HG03558 (cell line): ENCODE results near the gene POLD2.

Experiments used
- ATAC-seq: cut with Tn5 transposase; IDR thresholded peaks from one replicate; pipeline ENCODE4 v1.9.1; 2021; ENCODE audit warnings: moderate number of reproducible peaks; ENCODE audit not compliant: unreplicated experiment; ENCODE audit errors: extremely low read depth

The POLD2 gene

GRCh38 chr7:44086627-44087026, 36.7 kb downstream of the POLD2 start:
- ATAC-seq, result no peak

- ATAC-seq, result no peak
These were observed 37.8 kb downstream of the POLD2 start for GRCh38 chr7:44085546-44085945.

DNA sequence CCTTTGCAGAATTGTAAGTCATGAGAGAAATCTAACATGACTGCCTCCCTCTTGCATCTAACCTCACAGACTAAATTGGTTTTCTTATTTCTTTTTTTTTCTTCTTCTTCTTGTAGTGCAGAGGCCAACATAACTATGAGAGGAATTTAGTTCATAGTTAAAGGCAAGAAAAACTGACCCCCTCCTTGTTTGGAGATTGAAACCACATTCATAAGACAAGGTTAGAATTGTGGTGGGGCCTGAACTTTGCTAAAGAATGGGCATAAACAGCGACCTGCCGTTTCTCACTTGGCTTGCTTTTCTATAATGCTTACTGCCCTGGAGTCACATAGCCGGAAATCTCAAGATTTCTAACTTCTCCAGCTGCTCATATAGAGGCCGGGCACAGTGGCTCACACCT, 38.6 kb downstream of the POLD2 start:
- no peak for ATAC-seq

GRCh38 chr7:44083796-44084195, 39.6 kb downstream of the POLD2 start:
- no peak for ATAC-seq

DNA sequence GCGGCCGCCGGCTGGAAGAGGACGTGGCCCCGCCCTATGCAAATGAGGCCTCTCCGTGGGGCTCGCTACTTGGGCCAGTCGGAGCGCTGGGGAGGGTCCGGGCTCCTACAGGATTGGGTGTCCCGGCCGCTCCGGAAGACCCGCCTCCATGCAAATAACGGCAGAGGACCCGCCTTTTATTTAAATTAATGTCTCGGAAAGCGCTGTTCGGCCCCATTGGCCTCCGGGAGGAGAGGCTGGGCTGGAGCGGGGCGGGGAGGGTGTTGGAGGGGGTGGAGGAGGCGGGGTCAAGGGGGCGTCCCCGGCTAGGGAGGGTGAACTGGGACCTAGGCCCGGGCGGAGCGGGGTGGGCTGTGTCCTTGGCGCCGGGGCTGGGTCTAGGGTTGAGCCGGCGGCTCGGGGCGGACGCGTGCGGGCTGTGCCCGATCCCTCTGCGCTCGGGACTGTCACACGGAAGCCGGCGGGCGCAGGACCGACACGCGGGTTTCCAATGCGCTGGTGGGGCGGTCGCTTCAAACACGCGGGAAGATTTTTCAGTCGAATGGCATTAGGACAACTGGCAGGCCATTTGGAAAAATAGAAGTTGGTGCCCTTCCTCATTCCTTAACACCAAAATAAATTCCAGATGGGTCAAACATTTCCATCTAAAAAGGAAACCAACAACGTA, 40.7 kb downstream of the POLD2 start:
- peak; percentile 77 for ATAC-seq

DNA sequence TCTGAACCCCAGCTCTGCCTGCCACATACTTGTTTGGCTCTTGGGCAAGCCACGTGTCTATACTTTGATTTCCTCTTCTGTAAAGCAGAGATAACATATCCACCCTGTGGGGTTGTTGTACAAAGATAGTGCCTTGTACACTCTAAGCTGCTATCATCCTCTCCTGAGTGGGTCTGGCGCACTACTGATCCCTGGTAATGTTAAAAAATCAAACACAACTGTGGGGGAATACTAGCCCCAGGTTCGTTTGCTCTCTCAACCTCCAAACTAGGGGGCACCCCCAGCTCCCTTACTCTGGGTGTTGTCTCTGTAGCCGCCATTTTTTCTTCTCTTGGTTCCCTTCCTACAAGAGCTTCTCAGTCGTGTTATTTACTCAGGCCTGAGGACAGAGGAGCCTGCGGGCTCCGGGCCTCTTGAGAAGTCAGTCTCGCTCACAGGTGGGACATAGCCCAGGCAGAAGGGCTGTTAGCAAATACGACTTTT, 42.0 kb downstream of the POLD2 start:
- ATAC-seq, result no peak

- ATAC-seq, result no peak
These were observed 42.6 kb downstream of the POLD2 start for GRCh38 chr7:44080686-44081265.

GRCh38 chr7:44080118-44080517, 43.2 kb downstream of the POLD2 start:
- no peak for ATAC-seq

DNA sequence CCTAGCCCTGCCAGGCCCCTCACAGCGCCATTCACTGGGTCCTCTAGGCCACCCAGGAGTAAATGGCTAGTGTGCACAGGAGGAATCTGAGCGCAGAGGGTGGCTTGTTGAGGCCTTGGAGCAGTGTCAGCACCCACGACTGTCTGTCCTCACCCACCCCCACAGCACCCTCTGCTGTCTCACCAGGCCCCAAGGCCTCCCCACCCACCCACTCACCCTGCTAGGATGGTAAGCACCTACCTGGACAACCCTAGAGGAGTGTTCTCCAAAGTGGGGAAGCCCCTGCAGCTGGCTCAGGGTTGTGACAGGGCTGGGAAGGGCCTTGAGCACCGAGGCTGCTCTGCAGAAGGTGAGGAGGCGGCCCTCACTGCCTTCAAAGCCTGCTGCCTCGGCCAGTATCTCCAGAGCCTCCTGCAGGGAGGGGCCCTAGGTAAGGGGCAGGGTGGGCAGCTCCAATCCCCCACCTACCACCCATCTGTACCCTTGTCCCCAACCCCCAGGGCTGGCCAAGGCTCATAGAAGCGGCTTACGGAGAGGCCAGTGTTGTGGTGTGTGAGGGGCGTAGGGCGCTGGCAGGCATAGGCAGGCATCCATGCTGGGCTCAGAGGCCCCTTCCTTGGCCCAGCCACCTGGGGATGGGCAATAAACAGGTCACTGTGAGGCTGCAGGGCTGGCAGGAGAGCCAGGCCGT, 43.9 kb downstream of the POLD2 start:
- ATAC-seq, result no peak

DNA sequence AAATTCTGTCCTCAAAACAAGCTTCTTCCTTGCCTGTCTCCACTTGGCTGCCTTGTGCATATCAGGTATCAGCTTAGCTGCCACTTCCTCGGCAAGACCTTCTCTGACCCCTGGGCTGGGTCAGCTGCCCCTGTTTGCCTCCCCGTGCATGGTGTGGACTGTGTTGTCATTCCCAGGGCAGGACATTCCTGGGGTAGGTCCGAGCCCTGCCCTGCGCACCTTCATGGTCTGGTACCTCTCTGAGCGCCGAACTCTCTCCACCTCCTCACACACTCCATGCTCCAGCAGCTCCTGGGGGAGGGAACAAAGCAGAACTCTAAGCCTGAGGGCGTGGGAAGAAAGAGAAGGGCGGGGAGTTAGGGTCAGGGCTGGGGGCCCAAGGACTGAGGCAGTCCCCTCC, 44.8 kb downstream of the POLD2 start:
- ATAC-seq, result no peak

GRCh38 chr7:44077681-44078091, 45.7 kb downstream of the POLD2 start:
- ATAC-seq, result no peak

GRCh38 chr7:44077061-44077460, 46.3 kb downstream of the POLD2 start:
- no peak for ATAC-seq

DNA sequence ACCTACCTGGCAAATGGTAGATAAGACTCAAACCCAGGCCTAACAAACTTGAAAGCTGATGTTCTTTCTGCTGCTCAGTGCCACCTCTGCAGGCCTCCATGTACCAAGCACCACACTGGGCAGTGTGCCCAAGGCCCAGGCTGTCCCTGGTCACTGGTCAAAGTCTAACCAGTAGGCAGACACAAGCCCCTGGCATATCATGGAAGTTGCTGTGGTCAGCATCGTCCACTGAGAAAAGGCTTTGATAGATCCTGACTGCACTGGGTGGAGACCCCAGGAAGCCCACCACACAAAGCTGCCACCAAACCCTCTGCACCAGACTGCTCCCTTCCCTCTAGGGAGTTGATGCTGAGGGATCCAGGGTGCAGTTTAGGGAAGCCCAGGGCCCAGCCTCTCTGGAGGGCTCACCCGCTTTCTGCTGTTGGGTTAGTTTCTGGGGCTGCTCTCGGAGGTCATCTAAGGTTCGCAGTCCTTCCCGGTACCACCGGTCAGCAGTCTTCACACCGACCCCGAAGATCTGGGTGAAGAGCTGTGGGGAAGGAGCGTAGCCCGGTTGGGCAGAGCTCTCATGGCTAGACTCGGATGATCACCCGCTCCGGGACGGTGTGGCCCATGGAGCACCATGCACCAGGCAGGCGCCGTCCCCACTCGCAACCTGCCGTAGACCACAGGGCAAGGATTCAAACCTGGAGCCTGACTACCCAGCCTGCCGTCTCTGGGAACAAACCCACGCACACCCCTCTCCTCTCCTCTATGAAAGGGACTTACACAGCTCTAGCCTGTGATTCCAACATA, 47.0 kb downstream of the POLD2 start:
- ATAC-seq, result no peak

DNA sequence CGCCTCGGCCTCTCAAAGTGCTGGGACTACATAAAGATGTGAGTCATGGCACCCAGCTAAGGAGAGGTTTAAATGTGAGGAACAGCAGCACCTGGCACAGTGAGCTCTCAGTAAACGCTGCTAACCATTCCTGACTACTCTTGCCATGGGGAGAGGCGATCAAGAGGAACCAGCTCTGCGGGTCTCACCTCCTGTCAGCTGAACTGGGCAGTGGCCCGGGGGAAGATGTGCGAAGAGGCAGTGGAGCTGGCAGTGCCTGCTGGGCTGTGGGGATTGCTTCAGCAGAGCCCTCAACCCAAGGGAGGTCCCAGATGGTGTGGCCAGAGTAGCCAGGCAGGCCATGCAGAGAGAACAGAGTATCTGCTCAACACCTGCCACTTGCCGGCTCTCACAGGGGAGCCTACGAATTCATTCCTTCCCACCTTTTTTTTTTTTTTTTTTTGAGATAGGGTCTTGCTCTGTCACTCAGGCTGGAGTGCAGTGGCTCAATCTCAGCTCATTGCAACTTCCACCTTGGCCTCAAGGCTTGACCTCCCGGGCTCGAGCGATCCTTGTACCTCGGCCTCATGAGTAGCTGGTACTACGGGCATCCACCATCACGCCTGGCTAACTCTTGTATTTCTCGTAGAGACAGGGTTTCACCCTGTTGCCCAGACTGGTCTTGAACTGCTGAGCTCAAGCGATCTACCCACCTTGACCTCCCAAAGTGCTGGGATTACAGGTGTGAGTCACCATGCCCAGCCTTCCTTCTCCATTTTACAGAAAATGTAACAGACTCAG, 47.9 kb downstream of the POLD2 start:
- no peak for ATAC-seq

GRCh38 chr7:44074349-44074695, 49.0 kb downstream of the POLD2 start:
- no peak for ATAC-seq

DNA sequence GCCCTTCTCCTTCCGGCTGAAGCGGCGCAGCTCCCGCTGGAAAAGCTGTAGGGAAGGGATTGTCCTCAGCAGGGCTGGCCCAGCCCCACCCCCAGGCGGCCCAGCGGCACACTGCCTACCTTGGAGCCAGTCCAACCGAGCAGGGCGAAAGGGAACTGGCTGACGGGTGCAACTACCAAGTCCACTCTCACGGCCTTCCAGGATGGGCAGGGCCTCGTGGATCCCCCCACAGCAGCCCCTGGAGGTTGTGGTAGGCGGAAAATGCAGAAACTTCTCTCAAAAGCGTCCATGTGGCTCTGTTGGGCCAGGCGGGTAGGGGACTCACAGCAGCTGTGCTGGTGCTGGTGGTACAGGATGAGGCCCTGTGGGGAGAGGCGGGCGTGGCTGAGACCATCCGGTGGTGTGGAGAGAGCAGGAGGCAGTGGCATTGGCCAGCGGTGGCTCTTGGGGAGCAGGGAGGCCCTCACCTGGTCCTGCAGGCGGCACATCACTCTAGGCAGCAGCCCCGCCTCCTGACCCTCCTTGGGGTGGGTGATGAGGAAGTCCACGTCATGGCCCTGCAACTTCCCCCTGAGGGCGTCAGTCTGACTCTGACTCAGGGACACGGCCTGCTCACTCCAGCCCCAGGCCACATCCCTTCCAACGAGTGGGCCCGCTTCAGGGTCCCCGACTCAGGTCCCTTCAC, 49.5 kb downstream of the POLD2 start:
- no peak for ATAC-seq

DNA sequence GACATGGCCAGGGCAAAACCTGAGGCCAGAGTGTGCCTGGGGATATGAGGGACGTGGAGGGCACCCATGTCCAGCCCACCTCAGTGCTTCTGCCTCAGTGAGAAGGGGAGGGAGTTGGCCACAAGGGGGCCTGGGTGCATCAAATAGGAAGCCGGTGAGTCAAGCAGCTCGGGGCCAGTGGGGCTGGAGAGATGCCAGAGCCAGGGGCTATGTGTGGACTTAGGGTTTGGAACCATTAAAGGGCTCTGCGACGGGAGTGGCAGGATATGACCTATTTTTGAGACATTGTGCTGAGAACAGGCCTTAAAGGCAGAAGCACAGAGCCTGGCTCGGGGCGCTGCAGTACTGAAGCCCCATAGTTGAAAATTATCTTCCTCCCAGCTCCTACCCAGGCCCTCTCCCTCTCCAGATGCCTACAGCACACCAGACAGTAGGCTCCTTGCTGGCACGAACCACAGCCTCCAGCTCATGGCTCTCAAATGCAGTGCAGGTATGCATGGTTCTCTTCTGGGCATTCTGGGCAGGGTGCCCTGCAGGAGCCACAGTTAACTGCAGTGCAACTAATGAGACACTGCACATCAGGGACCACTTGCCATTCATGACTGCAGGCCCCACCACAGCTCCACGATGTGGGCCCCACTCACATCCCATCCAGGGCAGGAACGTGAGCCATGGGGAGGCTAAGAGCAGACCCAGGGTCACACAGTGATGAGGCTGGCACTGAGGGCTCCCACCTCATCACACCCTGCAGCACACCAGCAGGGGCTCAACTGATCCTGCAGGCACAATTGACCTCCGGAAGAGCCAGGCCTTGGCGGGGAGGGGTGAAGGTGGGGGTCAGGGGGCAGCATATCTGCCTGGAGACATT, 50.8 kb downstream of the POLD2 start:
- ATAC-seq, result no peak

DNA sequence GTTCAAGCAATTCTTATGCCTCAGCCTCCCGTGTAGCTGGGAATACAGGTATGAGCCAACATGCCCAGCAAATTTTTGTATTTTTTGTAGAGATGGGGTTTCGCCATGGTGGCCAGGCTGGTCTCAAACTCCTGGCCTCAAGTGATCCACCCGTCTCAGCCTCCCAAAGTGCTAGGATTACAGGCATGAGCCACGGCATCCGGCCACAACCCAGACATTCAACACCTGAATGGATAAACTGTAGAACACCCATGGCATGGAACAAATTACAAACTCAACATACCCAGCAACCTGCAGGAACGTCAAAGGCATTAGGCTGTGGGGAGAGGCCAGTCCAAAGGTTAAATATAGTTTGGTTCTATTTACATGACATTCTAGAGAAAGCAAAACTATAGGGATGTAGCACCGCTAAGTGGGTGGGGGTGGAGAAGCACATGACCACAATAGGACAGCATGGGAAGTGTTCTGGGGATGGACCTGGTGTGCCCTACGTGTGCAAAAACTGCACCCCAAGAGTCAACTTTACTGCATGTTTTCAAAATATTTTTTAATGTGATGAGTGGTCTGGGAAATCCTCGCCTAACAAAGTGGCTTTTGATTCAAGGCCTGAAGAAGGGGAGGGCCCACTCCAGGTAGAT, 51.5 kb downstream of the POLD2 start:
- ATAC-seq, result no peak
